Liver (tissue), 3 donors: ENCODE measurements around the gene ZNF860.

Source experiments
- ATF3 ChIP-seq: IDR thresholded peaks from 2 replicates; pipeline ENCODE4 v1.6.1; 2016; ENCODE audit warnings: antibody characterized with exemption
- CTCF ChIP-seq: fragments of 150-350 bp; IDR thresholded peaks from 2 replicates; pipeline ENCODE4 v1.5.1; 2017; ENCODE audit warnings: improper control_type of control experiment, low read depth, low read length; ENCODE audit not compliant: missing input control
- EGR1 ChIP-seq, 2 donors: IDR thresholded peaks; 2 replicates each; pipeline ENCODE4 v1.6.1; 2016 to 2018; ENCODE audit warnings: antibody characterized with exemption in 2 of 2, low read depth in 2 of 2
- FOXA1 ChIP-seq: IDR thresholded peaks from 2 replicates; pipeline ENCODE4 v1.6.1; 2016; ENCODE audit warnings: antibody characterized with exemption
- GABPA ChIP-seq, 2 donors: IDR thresholded peaks in 1 of 2; conservative IDR thresholded peaks in 1 of 2; 2 replicates each; pipeline ENCODE4 v1.6.1; 2016; ENCODE audit warnings: antibody characterized with exemption in 2 of 2, mild to moderate bottlenecking in 1 of 2, moderate library complexity in 1 of 2
- JUND ChIP-seq, 2 donors: IDR thresholded peaks; 2 replicates each; pipeline ENCODE4 v1.6.1; 2016; ENCODE audit warnings: antibody characterized with exemption in 2 of 2
- MAX ChIP-seq: IDR thresholded peaks from 2 replicates; pipeline ENCODE4 v1.6.1; 2016; ENCODE audit warnings: antibody characterized with exemption
- RAD21 ChIP-seq, 2 donors: IDR thresholded peaks; 2 replicates each; pipeline ENCODE4 v1.6.1; 2016; ENCODE audit warnings: antibody characterized with exemption in 2 of 2, mild to moderate bottlenecking in 2 of 2
- REST ChIP-seq: IDR thresholded peaks from 2 replicates; pipeline ENCODE4 v1.6.1; 2016; ENCODE audit warnings: antibody characterized with exemption, mild to moderate bottlenecking
- SP1 ChIP-seq: IDR thresholded peaks from 2 replicates; pipeline ENCODE4 v1.6.1; 2018; ENCODE audit warnings: antibody characterized with exemption, mild to moderate bottlenecking
- TAF1 ChIP-seq: conservative IDR thresholded peaks from 2 replicates; pipeline ENCODE4 v1.6.1; 2016; ENCODE audit warnings: antibody characterized with exemption, mild to moderate bottlenecking
- ZBTB33 ChIP-seq: IDR thresholded peaks from 2 replicates; pipeline ENCODE4 v1.6.1; 2016; ENCODE audit warnings: antibody characterized with exemption
- donor health status: healthy.
- donor health status: healthy.

- TF ChIP-seq RAD21 (IDR thresholded peaks at IDR 0.05) (no peak), REST (no peak), CTCF (no peak), MAX (no peak), SP1 (no peak), ATF3 (no peak), JUND (IDR thresholded peaks at IDR 0.05) (no peak), GABPA (IDR thresholded peaks at IDR 0.05 in 1 of 2, conservative IDR thresholded peaks at IDR 0.05 in 1 of 2) (no peak), EGR1 (IDR thresholded peaks at IDR 0.05; ENCODE audit: low read depth in 2 of 2) (no peak), TAF1 (no peak), ZBTB33 (no peak), FOXA1 (no peak)
These were observed 7.1 kb upstream of the ZNF860 start for GRCh38 chr3:31974471-31974870.
